ENCODE measurements around the gene STEAP1.
"Not testable (repeated sequence)": the region's sequence is repeated elsewhere in the genome, so short reads cannot be mapped to it uniquely, and the experiment has no call there.

STEAP1 gene

GRCh38 chr7:90175667-90176066 is 21.4 kb downstream of the STEAP1 start:
- DNase-seq, result no peak

- DNase-seq, result no peak
Observed at GRCh38 chr7:90176195-90176594, 21.9 kb downstream of the STEAP1 start.

- DNase-seq, result no peak
Observed at GRCh38 chr7:90178166-90178565, 23.9 kb downstream of the STEAP1 start.

- DNase-seq, result peak; percentile 70 to 79
Observed at GRCh38 chr7:90178679-90179278, 24.5 kb downstream of the STEAP1 start.

GRCh38 chr7:90180011-90180585 is 25.8 kb downstream of the STEAP1 start:
- DNase-seq, result peak in 1 of 2 donors; percentile 3

- DNase-seq, result peak in 1 of 2 donors; percentile 5
Observed at GRCh38 chr7:90180649-90181048, 26.4 kb downstream of the STEAP1 start.

- no peak for DNase-seq
Observed at GRCh38 chr7:90181485-90181884, 27.2 kb downstream of the STEAP1 start.

- not testable (repeated sequence) for DNase-seq
Observed at GRCh38 chr7:90186290-90186689, 32.0 kb downstream of the STEAP1 start.

- no peak for DNase-seq
Observed at GRCh38 chr7:90187507-90188050, 33.3 kb downstream of the STEAP1 start.

- no peak for DNase-seq
Observed at GRCh38 chr7:90188281-90188680, 34.0 kb downstream of the STEAP1 start.

- no peak for DNase-seq
Observed at GRCh38 chr7:90190995-90191394, 36.7 kb downstream of the STEAP1 start.

GRCh38 chr7:90191648-90192047 is 37.4 kb downstream of the STEAP1 start:
- DNase-seq, result no peak

GRCh38 chr7:90192876-90193750 is 38.8 kb downstream of the STEAP1 start:
- no peak for DNase-seq

- DNase-seq, result no peak
Observed at GRCh38 chr7:90194911-90195809, 40.9 kb downstream of the STEAP1 start.

GRCh38 chr7:90201500-90202195 is 47.4 kb downstream of the STEAP1 start:
- DNase-seq, result peak; percentile 9 to 12

GRCh38 chr7:90207956-90208355 is 53.7 kb downstream of the STEAP1 start:
- no peak for DNase-seq

GRCh38 chr7:90209776-90210175 is 55.5 kb downstream of the STEAP1 start:
- no peak for DNase-seq

- DNase-seq, result no peak
Observed at GRCh38 chr7:90210475-90210874, 56.2 kb downstream of the STEAP1 start.

GRCh38 chr7:90210981-90211380 is 56.7 kb downstream of the STEAP1 start:
- DNase-seq, result no peak

GRCh38 chr7:90211391-90212148 is 57.3 kb downstream of the STEAP1 start, which contains the start of gene STEAP2:
Gene STEAP2, plus strand, starts transcription at chr7:90211740. Its CDS starts 13,343 bp downstream, at chr7:90225083.
- DNase-seq, result peak; percentile 19 to 26

- no peak for DNase-seq
Observed at GRCh38 chr7:90212149-90212495, 57.9 kb downstream of the STEAP1 start.
